GM21526 (cell line): ENCODE measurements around the gene TATDN2.

Source experiments
- ATAC-seq: cut with Tn5 transposase; IDR thresholded peaks from one replicate; pipeline ENCODE4 v1.9.1; 2021; ENCODE audit warnings: moderate library complexity; ENCODE audit not compliant: unreplicated experiment, low FRiP score

TATDN2 gene

DNA sequence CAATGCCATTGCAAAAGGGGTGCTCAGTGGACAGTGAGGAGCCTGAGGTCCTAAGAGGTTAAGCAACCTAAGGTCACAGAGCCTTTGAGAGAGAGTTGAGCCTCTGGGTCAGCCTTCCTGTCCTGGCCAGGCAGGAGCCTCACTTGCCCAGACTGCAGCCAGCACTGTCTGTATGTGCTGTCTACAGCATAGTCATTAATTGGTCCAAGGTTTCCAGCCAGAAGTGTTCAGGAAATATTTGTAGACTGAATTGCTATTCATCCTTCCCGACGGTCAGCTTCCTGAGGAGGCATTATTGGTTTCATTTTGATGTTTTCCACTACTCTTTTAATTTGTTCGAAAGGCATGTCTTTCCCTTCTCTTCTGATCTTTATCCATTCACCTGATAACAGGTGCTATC lies 64.6 kb downstream of the TATDN2 start:
- ATAC-seq, result no peak

DNA sequence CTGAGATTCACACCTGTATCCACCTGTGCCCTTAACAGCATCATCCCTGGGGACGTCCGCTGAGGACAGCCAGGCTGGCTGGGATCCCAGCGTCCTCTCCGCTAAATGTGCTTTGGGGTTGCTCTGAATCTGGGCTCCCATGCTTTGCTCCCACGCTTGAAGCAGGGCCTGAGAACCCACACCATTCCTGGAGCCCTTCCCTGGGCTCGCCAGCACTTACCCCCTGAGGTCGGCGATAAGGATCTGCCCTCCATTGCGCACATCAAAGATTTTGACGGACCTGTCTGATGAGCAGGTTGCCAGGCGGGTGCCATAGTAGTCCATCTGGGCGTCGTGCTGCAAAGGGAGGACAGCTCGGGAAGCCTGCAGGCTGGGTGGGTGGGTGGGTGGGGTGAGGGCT lies 66.8 kb downstream of the TATDN2 start:
- ATAC-seq, result no peak

DNA sequence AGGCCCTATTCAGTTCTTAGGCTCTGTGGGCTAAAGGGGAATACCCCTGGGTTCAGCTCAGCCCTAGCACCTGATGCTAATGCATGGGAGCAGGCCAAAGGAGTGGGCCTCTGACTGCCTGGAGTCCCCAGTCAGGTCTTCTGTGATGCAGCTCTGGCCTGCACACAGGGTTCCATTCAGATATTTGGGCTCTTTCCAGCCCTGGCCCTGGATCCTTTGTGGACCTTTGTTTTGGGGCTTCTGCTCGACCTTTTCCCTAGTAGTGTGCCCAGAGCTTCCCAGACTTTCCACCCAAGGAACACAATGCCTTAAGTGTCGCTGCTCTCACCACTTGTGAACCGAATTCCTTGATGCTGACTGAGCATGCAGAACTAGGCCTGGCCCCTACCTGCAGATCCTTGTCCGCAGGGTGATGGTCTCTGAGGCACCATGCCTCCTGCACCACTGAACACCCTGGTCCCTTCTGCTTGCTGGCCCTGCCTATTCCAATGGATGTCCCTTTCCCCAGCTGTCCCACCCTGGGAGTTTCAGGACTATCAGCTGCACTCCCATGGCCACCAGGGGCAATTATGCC lies 67.6 kb downstream of the TATDN2 start:
- ATAC-seq, result no peak

DNA sequence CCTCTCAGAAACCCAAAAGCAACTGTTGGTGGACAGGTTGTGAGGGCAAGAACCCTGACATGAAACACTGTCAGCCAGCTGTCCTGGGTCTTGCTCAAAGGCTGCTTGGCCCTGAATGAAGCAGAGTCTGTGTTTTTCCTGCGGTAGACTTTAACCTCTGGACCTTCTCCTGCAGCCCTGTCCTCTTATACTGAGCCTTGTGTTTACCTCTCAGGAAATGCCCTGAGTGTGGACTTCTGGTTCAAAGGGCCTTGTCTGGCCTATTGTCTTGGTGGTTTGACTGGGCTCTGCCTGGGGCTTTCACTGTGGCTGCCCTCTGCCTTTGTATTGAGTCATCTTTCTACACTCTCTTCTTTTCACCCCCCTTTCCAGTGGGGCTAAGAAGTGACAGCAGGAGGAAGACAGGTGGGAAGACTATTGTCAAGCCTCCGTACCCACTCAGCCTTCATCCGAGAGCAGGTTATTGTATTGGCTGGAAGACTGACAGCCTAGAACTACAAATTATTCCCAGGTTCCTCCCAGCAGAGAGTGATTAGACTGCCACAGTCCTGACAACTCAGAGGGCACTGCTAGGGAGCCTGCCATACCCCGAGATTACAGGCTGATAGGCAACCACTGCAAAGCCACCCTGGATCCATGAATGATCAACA lies 69.2 kb downstream of the TATDN2 start:
- no peak for ATAC-seq

DNA sequence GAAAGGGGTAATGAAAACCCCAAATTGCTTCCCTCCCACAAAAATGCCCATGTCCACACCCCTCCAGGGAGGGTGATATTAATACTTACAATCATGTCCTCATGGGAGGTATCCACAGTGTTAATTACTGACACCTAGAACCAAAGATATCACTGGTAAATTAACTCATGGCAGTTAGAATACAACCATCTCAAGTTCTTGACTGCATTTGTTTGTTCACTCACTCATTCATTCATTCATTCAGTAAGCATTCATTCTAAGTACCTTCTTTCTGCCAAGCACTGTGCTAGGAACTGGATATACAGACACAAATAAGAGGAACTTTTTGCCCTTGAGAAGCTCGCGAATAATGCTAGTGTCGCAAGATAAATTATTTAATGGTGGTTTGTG lies 69.7 kb downstream of the TATDN2 start:
- no peak for ATAC-seq

DNA sequence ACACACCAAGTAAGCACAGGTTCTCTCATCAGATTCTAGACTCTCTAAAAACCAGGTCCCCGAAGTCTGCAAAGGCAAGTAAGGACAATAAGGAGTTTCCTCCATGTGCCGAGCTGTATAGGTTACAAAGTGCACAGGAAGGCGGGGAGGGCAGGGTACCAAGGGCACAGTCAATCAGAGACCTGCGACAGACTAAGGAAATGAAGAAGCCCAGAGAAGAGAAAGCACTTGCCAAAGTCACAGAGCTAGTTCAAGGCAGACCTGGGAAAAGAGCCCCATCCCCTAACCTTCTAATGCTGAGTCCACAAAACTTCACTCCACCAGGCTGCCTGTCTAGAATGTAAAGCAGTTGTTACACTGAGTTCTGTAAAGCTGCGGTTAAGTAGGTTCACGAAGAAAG lies 71.0 kb downstream of the TATDN2 start:
- no peak for ATAC-seq

DNA sequence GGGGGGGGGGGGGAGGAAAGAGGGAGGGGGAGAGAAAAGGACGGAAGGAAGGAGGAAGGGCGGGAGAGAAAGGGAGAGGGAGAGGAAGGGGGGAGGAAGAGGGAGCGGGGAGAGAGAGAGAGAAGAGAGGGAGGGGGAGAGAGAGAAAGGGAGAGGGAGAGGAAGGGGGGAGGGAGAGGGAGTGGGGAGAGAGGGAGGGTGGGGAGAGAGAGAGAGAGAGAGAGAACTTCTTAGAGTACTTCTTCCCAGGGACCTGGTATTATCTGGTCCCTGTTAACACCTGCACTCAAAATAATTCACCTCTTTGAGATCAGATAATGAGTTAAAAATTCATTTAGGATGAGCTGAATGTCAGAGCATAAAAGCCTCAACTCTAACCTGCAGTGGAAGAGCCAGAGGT lies 71.5 kb downstream of the TATDN2 start:
- no peak for ATAC-seq

DNA sequence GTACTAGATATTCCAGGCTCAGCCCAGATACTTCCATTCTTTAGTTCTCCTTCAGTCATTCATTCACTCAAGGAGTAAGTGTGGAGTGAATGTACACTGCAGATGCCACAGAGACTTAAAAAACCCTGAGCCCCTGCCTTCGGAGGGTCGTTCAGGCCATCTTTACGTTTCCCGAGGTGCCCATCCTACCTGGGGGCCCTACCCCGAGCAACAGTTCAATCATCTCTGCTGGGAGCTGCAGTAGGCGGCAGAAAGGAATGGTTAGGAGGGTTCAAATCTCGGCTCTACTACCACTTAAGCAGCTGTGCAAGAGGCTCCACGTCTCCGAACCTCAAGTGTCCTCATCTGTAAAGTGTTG lies 72.0 kb downstream of the TATDN2 start:
- ATAC-seq, result no peak

DNA sequence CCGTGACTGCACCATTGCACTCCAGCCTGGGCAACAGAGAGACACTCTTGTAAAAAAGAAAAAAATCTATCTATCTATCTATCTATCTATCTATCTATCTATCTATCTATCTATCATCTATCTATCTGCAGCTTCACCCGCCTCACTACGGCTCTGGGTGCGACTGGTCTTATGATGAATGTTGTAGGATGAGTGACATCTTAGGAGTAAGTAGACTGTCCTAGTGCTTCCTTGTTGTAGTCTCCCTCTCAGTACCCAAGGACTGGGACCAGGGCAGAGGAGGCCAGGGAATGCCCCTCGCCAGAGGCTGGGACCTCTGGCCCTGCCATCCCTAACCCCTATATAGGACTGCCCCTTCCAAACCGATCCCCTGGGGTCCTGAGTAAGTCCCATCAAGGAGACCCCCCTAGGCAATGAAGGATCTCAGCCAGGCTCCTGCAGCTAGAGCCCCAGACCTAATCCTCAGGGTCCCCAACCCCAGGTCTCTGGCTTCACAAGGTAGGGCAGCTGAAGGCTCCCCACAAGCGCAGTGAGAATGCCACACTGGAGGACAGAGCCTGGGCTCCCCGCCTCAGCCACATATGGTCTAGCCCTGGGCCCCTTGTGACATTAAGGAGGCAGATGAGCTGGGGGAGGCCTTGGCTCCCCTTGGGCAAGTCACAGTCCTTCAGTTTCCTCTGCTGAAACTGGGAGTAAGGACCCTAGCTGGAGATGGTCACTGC lies 73.5 kb downstream of the TATDN2 start:
- no peak for ATAC-seq

DNA sequence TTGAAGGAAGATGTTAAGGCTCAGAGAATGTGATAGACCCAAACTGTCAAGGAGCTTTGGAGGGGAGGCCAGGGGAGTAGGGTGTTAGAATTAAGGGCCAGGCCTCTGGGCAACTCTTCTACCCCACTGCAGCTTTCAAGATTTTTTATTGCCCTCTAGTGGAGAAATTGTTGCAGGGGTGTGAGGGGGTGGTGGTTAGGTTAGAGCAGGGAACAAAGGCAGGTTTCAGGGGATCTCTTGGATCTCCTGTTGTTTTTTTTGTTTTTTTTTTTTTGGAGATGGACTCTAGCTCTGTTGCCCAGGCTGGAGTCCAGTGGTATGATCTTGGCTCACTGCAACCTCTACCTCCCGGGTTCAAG lies 74.1 kb downstream of the TATDN2 start:
- ATAC-seq, result peak; percentile 43

DNA sequence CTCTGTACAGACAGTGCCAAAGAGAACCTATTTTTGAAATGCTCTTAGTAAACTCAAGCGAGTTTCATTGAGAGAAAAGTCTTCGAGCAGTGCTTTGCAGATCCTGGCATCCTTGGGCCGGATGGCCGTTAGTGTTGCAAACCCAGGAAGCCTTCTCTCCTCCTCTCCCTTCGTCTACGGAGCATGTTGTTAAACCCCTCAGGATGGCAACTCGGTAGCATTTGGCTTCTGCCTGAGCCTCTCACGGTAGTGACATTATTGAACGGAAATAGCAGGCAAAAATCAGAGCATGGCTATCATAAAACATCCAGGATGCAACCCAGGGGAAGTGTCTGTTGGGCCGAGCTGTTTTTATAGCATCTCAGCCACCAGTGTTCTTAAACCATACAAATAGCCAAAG lies 79.3 kb downstream of the TATDN2 start:
- ATAC-seq, result no peak

DNA sequence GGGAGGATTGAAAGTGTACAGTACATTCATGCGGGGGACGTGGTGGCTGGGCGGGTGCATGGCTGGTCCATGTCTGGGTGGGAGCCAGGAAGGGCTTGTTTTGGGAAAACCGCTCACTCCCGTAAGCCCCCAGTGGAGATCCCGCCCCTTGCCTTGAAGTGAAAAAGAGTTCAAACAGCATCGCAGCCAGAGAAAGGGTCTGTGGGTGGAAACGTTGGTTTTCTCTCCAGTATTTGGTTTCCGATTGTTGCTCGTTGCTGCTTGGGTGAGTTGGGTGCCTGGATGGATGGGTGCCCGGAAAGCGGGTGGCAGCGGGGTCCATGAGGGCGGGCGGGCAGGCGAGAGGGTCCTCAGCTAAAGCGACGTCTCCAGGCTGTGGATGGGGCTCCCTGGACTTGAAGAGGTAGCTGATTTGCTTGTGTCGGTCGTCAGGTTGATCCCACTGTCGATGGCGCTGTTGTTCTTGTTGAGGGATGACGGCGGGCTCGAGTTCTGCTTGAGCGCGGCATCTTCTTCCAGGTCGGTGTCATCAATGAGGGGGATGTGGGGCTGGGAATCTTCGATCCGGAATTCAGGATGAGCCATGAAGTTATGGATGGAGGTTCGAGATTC lies 80.3 kb downstream of the TATDN2 start:
- ATAC-seq, result no peak

DNA sequence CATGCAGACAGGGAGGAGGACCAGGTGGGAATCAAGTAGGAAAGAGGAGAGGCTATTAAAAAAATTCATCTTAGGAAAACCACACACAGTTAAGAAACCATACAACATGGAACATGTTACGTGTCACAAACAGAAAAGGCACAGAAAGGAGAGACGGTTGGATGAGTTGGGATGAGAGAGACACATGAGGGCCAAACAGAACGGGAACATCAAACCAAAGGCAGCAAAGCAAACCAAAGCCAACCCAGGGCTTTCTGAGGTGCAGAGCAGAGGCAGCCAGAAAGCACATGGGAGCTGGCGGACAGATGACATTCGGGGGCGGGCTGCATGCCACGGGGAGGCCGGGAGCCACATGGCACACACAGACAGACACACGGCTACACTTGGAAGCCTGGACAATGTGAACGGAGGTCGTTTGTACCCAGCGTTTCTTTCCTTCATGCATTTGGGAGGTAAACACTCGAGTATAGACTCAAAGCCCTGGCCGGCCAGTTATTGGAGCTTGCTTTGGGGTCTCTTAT lies 81.3 kb downstream of the TATDN2 start:
- no peak for ATAC-seq

DNA sequence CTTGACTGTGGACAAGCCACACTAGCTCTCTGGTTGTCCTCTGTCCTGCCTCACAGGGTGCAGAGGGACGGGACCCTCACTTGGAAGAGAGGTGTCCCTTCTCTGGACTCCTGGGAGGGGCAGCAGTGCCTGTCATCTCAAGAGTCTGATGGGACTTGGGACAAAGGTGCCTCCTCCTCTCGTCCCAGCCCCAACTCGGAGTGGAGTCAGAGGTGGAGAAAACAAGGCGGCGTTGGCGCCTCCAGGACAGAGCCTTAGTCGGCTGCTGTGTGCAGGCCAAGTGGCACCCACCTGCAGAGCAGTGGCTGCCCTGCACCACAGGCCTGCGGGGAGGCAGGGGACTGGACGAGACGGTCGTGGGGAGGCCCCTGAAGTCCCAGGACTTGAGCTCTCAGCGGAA lies 82.1 kb downstream of the TATDN2 start:
- ATAC-seq, result no peak
